ENCODE data around the gene TRPM3.

Gene TRPM3

DNA sequence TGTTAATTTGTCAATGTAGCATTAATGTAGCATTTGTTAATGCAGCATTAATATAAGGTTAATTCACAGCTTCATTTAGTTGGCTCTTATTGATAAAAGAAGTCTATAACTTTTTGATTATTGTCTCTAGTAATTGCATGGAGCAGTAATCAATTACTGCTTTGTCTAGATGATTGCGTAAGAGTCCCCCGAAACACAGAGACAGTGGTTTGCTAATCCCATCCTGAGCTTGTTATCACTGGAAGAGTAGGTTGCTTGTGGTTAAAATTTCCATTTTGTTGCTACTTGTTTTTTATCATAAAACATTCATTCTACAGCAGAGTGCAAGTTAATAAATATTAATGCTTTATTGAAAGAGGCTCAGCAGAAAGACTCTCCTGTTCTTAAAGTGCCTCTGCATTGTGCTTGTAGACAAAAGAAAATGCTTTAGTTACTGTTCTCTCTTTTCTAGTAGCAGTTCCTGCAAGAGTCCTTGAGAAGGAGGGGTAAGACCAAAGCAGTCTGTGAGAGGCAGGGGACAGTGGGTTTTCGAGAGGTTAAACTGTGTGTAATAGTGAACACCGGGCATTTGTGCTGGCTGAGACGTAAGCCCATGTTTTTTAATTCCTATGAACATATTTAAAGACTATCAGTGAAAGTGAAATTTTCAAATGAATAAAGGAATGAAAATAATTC is 291.7 kb downstream of the TRPM3 start:
- TF ChIP-seq CTCF (IDR thresholded peaks at IDR 0.05; ENCODE audit: extremely low read depth, missing control alignments), result no peak
- no peak for DNase-seq (ENCODE audit: low spot score)

GRCh38 chr9:70826562-70826961 is 294.9 kb downstream of the TRPM3 start:
- TF ChIP-seq CTCF (IDR thresholded peaks at IDR 0.05; ENCODE audit: extremely low read depth, missing control alignments), result no peak
- DNase-seq (ENCODE audit: low spot score), result no peak

GRCh38 chr9:70823284-70823683 is 298.1 kb downstream of the TRPM3 start:
- no peak for TF ChIP-seq CTCF (IDR thresholded peaks at IDR 0.05; ENCODE audit: extremely low read depth, missing control alignments)
- DNase-seq (ENCODE audit: low spot score), result no peak

- DNase-seq (ENCODE audit: low spot score), result no peak
Observed at GRCh38 chr9:70817311-70817710, 304.1 kb downstream of the TRPM3 start.

DNA sequence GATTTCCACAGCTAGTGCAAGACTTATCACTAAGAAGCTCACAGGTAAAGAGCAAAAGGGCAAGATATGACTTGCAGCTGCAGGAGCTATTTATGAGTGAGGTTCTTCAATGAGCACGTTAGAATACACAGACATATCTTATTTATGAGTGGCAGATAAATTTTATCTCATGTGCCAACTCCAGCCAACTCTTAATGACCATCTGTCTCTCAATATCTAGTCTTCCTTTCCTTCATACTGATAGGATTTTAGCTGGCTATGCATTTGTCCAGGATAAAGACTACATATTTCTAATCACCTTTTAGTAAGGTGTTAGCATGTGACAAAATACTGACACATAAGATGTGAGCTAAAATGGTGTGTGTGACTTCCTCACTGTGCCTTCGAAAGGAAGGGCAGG is 304.5 kb downstream of the TRPM3 start:
- no peak for TF ChIP-seq CTCF (IDR thresholded peaks at IDR 0.05; ENCODE audit: extremely low read depth, missing control alignments)
- no peak for DNase-seq (ENCODE audit: low spot score)

More at GRCh38 chr9:70817311-70817710, 304.1 kb downstream of the TRPM3 start:
- no peak for TF ChIP-seq CTCF (IDR thresholded peaks at IDR 0.05; ENCODE audit: extremely low read depth, missing control alignments)

- no peak for DNase-seq (ENCODE audit: low spot score)
- no peak for TF ChIP-seq CTCF (IDR thresholded peaks at IDR 0.05; ENCODE audit: extremely low read depth, missing control alignments)
Observed at GRCh38 chr9:70816316-70816715, 305.1 kb downstream of the TRPM3 start.

DNA sequence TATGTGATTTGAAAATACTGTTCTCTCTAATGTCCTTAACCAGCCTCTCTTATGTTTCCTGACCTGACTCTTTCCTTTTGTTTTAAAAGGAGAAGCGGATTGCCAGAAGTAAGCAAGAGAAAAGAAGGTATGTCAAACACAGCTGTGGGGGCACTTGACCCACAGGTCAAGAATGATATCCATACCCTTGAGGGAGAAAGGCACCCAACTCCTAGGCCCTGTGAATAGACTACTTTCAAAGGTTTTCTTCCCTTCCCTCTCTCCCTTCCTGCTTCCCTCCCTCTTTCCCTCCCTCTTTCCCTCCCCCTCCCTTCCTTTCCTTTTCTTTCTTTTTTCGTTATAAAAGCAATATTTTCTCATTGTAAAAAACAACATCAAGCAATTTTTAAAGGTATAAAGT is 306.8 kb downstream of the TRPM3 start:
- no peak for TF ChIP-seq CTCF (IDR thresholded peaks at IDR 0.05; ENCODE audit: extremely low read depth, missing control alignments)
- DNase-seq (ENCODE audit: low spot score), result no peak

All from GM20000 (cell line).